ACHN (cell line): ENCODE results near the gene CRABP2.

Experiments
- DNase-seq: peaks from one replicate; pipeline ENCODE4 v3.0.0-alpha.2; 2015
- in situ Hi-C: cut with HindIII; loops from 2 replicates; pipeline ENCODE4 v1.10.0; 2017; ENCODE audit warnings: low sequenced_read_pairs, low pct_ligation_motif_present, low pct_unique_long_range_greater_than_20kb

Gene CRABP2

GRCh38 chr1:156743367-156744302, 38.3 kb upstream of the CRABP2 start:
- in situ Hi-C loops = no loop called here
- DNase-seq = no peak

DNA sequence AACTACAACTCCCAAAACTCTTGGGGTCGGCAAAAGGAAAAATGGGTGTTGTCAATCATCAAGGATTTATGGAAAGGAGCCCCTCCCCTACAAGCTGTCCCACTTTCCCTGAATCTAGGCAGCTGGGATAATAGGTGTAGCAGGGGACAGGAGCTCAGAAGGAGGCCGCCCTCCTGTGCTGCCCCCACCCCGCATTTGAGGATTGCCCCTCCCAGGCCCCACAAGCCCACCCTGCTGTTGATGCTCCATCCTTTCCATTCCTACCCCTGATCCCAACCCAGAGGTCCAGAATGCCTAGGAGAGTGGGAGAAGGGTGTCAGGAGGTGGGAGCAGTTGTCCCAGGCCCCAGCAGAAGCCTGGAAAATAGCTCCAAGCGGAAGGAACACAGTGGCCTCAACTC, 37.4 kb upstream of the CRABP2 start:
- in situ Hi-C loops = no loop called here
- no peak for DNase-seq

- in situ Hi-C loops = no loop called here
- DNase-seq = no peak
These were observed 36.6 kb upstream of the CRABP2 start for GRCh38 chr1:156742017-156742416.

GRCh38 chr1:156741481-156741983, 36.1 kb upstream of the CRABP2 start:
- in situ Hi-C loops = no loop called here
- no peak for DNase-seq

DNA sequence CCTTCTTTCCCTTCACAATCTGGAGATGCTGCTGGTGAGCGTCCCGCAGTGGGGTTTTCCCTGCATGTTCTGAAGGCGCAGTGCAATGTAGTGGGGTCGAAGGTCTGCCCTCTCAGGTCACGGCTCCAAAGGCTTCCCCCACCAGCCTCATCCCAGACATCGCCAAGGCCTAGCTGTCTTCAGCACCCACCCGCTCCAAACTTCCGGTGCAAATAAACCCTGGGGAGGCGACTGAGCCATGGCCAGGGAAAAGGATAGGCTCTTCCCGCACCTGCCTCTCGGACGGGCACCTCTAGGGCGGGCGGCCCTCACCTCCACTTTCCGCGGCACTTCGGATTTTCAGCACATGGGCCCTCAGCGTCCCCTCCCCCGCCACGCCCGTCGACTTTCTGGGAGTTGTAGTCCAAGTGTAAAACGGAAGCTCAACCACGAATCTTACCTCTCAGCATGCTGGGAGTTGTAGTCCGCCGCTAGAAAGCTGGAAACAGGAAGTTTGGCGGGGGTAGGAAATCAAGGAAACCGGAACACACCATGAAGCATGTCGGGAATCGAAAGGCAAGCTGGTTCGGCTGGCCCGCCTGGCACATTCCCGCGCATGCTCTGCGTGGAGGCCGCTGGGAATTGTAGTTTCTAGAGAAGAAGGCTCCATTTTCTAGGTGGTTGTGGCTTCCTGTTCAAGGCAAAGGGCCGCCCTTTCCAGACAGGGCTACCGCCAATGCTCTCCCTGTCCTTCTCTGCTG, 35.5 kb upstream of the CRABP2 start, which contains the start of gene MRPL24:
TSS of gene MRPL24 (minus strand) at position 348 of the 740 bp plus-strand sequence. CDS start 2,384 bp downstream, outside the sequence.
- in situ Hi-C loops = no loop called here
- DNase-seq = peak; percentile 100

DNA sequence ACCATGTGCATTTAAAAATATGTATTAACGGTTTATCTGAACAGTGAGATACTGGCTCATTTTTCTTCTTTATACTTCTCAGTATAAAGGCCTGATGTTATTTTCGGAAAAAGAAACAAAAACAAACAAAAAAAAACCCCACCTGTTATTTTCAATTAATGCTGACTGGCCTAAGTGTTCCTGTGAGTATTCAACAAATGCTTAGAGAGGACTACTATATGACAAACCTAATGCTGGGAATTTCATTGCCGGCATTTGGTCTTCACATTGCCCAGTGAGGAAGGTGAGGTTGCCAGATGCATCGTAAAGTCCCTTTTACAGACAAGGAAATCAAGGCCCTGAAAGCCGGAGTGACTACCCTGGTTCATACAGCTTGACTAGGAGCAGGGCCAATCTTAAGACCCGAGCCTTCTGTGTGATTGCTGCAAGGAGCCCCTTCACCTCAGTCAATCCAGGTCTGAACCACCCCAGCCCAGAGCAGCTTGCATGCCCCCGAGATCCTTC, 34.9 kb upstream of the CRABP2 start:
- no peak for DNase-seq

DNA sequence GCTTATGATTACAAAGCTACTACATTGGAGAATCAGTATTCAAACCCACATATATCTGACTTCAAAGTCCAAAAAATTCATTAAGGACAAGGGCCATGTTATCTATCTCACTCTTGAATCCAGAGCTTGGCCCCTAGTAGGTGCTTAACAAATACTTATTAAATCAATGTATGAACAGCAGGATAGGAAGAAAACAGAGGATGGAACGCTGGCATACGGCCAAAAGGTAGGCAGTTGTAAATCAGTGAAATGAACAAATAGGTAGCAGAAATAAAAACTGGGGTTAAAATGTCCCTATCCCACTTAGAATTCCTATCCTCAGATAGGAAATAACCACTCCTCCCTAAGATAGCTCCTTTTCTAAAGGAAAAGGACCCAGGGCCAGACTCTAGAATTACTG, 33.5 kb upstream of the CRABP2 start:
- in situ Hi-C loops = no loop called here
- DNase-seq = no peak

More for the DNA sequence above, 34.9 kb upstream of the CRABP2 start:
- in situ Hi-C loops = no loop called here

DNA sequence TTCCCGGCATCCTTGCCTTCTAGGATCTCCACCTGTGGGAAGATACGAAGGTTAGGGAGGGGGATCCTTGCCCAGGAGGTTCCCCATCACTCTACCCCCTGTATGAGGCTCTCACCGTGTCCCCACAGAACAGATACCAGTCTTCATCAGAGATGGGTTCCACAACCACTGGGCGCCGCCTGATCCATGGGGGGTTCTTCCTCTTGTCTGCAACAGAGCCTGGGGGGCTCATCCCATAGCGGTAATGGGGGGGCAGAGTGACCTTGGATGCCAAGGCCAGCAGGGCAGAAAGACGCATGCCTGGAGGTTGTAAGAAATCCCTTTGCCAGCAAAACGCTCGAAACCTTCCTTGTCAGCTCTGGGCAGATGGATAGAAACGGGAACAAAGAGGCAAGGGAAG, 33.0 kb upstream of the CRABP2 start:
- no peak for DNase-seq

GRCh38 chr1:156733989-156734584, 28.7 kb upstream of the CRABP2 start:
- in situ Hi-C loops = no loop called here
- DNase-seq = no peak

More for the DNA sequence above, 33.0 kb upstream of the CRABP2 start:
- in situ Hi-C loops = no loop called here

- in situ Hi-C loops = no loop called here
- DNase-seq = peak; percentile 99
These were observed 23.4 kb upstream of the CRABP2 start, which contains the start of gene ISG20L2 for GRCh38 chr1:156728599-156729462. TSS of gene ISG20L2 (minus strand) at chr1:156728766. CDS start at chr1:156727652, 1,114 bp downstream.

- in situ Hi-C loops = no loop called here
- peak; percentile 87 for DNase-seq
These were observed 22.7 kb upstream of the CRABP2 start, which contains the start of gene METTL25B for GRCh38 chr1:156727926-156728598. TSS of gene METTL25B (plus strand) at chr1:156728469. CDS start at chr1:156729105, 636 bp downstream.

- DNase-seq = no peak
- in situ Hi-C loops = no loop called here
These were observed 22.1 kb upstream of the CRABP2 start for GRCh38 chr1:156727492-156727891.

DNA sequence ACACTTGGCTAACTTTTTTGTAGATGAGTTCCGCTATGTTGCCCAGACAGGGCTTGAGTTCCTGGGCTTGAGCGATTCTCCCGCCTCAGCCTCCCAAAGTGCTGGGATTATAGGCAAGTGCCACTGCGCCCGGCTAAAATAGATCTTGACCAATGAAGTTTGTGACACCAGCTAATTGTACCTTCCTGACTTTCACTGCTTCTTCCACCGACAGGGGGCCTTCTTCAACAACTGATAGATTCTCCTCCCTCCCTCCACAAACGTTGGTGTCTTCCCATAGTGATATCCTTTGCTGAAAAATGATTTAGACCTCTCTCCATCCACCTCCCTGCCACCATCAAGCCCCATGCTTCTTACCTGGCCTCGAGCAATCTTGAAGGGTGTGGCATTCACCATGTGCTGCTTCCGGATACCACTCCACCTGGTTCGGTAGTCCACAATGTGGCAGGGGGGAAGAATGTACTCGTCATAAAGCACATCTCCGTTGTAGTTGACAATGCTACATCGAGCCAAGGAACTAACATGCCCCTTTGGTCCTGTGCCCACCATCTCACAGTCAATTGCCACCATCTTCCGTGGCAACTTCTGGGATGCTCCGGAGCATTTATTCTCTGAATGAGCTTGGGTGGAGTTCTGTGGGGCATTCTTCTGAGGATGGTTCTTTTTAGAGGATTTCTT, 21.3 kb upstream of the CRABP2 start:
- in situ Hi-C loops = no loop called here
- peak; percentile 79 for DNase-seq

DNA sequence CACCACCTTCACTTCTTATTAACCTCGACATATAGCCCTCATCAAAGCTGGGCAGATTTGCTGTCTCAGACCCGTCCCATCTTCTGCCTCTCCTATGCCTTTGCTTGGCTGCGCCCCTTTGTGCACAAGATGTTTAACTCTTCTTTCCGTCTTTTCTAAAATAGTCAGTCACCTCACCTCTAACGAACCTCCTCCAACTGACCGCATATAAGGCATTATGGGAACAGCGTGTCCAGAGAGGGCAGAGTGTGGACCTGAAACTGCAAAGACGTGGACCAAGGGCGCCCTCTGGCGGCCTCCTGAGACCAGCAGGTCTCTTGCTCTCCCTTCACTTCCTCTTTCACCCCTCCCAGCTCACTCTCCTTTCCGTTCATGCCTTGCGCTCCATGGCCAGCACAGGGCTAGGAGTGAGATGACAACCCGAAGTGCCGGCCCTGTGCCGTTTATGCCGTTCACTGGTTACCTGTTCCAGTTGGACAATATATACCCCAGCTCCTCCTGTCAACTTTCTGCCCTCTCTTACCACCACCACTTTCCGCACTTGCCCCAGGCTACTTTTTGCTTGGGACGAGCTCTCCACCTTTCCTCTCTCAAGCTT, 20.4 kb upstream of the CRABP2 start:
- in situ Hi-C loops = no loop called here
- DNase-seq = peak; percentile 91

DNA sequence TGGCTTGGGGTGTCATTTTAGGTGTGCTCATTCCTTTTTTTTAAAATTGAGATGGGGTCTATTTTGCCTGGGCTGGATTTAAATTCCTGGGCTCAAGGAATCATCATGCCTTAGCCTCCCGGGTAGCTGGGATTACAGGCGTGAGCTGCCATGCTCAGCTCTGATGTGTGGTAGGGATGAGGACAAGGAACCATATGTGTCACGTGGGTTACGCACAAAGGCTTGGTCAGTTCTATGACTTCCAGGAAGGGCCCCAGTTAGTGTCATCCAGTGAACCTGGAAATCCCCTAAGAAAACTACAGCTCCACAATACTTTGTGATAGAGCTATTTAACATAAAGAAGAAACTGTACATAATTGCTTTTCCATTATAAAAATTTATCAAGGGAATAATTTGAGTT, 16.2 kb upstream of the CRABP2 start:
- in situ Hi-C loops = no loop called here
- no peak for DNase-seq

GRCh38 chr1:156721131-156721530, 15.7 kb upstream of the CRABP2 start:
- in situ Hi-C loops = no loop called here
- DNase-seq = no peak
